HepG2 (cell line): ENCODE measurements around the gene KLHL18. TPM values are rescaled to one million over a fixed set of nuclear protein-coding genes. Genes with fewer than 3 reads are reported as not detected.

Source experiments
- ETS1 ChIP-seq: sonication (generic); formaldehyde crosslinking; IDR thresholded peaks from 2 replicates; pipeline ENCODE4 v1.4.0; 2020; ENCODE audit warnings: missing genetic modification reagents
- FOXO1 ChIP-seq: sonication (generic); formaldehyde crosslinking; IDR thresholded peaks from 2 replicates; pipeline ENCODE4 v1.4.0; 2020; ENCODE audit warnings: missing genetic modification reagents
- HOXA3 ChIP-seq: sonication (generic); formaldehyde crosslinking; IDR thresholded peaks from 2 replicates; pipeline ENCODE4 v1.5.0; 2020; ENCODE audit warnings: missing genetic modification reagents
- HOXA7 ChIP-seq: sonication (generic); formaldehyde crosslinking; IDR thresholded peaks from 2 replicates; pipeline ENCODE4 v1.8.1; 2022; ENCODE audit warnings: mild to moderate bottlenecking, missing genetic modification reagents, moderate library complexity
- KMT2B ChIP-seq: IDR thresholded peaks from 2 replicates; pipeline ENCODE4 v1.6.1; 2016; ENCODE audit warnings: missing genetic modification reagents, missing compliant biosample characterization
- MLX ChIP-seq: IDR thresholded peaks from 2 replicates; pipeline ENCODE4 v1.6.1; 2016
- MXD3 ChIP-seq: IDR thresholded peaks from 2 replicates; pipeline ENCODE4 v1.6.1; 2016; ENCODE audit warnings: mild to moderate bottlenecking, missing biosample characterization, missing genetic modification reagents
- POGK ChIP-seq: sonication (generic); formaldehyde crosslinking; conservative IDR thresholded peaks from 2 replicates; pipeline ENCODE4 v1.8.0; 2022; ENCODE audit warnings: mild to moderate bottlenecking, moderate library complexity, missing genetic modification reagents
- RERE ChIP-seq: IDR thresholded peaks from 2 replicates; pipeline ENCODE4 v1.6.1; 2016; ENCODE audit warnings: low read depth, missing genetic modification reagents, missing compliant biosample characterization
- SP1 ChIP-seq, 2 experiments: fragments of 450-650 bp in 1 of 2; sonication (generic) in 1 of 2; formaldehyde crosslinking in 1 of 2; IDR thresholded peaks; 2 replicates each; pipeline versions ENCODE4 v1.4.0 to v1.6.1; 2016 to 2020; ENCODE audit warnings: missing genetic modification reagents in 1 of 2
- WIZ ChIP-seq: sonication (generic); formaldehyde crosslinking; IDR thresholded peaks from 2 replicates; pipeline ENCODE4 v1.5.1; 2020; ENCODE audit warnings: mild to moderate bottlenecking, missing genetic modification reagents
- ZNF124 ChIP-seq: sonication (generic); formaldehyde crosslinking; IDR thresholded peaks from 2 replicates; pipeline ENCODE4 v1.4.0; 2020; ENCODE audit warnings: missing genetic modification reagents
- ZNF30 ChIP-seq: sonication (generic); formaldehyde crosslinking; IDR thresholded peaks from 2 replicates; pipeline ENCODE4 v1.5.0; 2020; ENCODE audit warnings: mild to moderate bottlenecking, missing genetic modification reagents
- ZNF572 ChIP-seq: sonication (generic); formaldehyde crosslinking; IDR thresholded peaks from 2 replicates; pipeline ENCODE4 v1.5.1; 2020; ENCODE audit warnings: mild to moderate bottlenecking, missing genetic modification reagents
- ZNF710 ChIP-seq: sonication (generic); formaldehyde crosslinking; IDR thresholded peaks from 2 replicates; pipeline ENCODE4 v1.5.0; 2020; ENCODE audit warnings: mild to moderate bottlenecking, missing genetic modification reagents, borderline replicate concordance
- ZNF878 ChIP-seq: sonication (generic); formaldehyde crosslinking; IDR thresholded peaks from 2 replicates; pipeline ENCODE4 v1.8.1; 2023; ENCODE audit warnings: mild to moderate bottlenecking, missing genetic modification reagents, moderate library complexity
- polyA plus RNA-seq, 8 experiments: library from polyadenylated mRNA; depleted of rRNA in 3 of 8; stranded (reverse) in 7 of 8; unstranded in 1 of 8; fragments of >200 nt; fragmentation: Illumina TruSeq in 4 of 8; extraction: Trizol in 4 of 8; gene quantifications; 2 replicates each; pipeline versions ENCODE4 v1.2.1 to v1.2.3, GENCODE V29; 2011 to 2016; ENCODE audit warnings: low read depth in 4 of 8, missing spikeins in 1 of 8, mixed read lengths in 1 of 8; ENCODE audit not compliant: insufficient read depth in 1 of 8
- total RNA-seq, 5 experiments: library from RNA; depleted of rRNA; stranded (reverse); fragments of >200 nt; fragmentation: Illumina TruSeq; extraction: Trizol; gene quantifications; 2 replicates each; pipeline ENCODE4 v1.2.3, GENCODE V29; 2016; ENCODE audit warnings: low read depth in 1 of 5

KLHL18 gene
- total and polyA plus RNA-seq, 2 of the 13 experiments (the other 11 are each of a cell fraction or from before 2014, with no cell fraction given) = 17.5 to 18.8 TPM

- TF ChIP-seq RERE (0 out of 2 replicates have a peak, but pooled peaks have one; percentile 41), POGK (CRISPR knock-in tag) (peak; percentile 94), ZNF710 (CRISPR knock-in tag) (no peak; the same call in 1 of the 2 replicates), MXD3 (CRISPR knock-in tag) (peak; percentile 89), MLX (CRISPR knock-in tag) (peak; percentile 30; the same call in 1 of the 2 replicates), KMT2B (CRISPR knock-in tag) (peak; percentile 99), HOXA3 (CRISPR knock-in tag) (peak; percentile 96), SP1 (IDR thresholded peaks at IDR 0.05) (no peak), SP1 (CRISPR knock-in tag; IDR thresholded peaks at IDR 0.05) (peak; percentile 32; the same call in 1 of the 2 replicates), ZNF30 (CRISPR knock-in tag) (no peak), ZNF878 (CRISPR knock-in tag) (no peak), ZNF124 (CRISPR knock-in tag) (peak; percentile 67; the same call in 1 of the 2 replicates), ZNF572 (CRISPR knock-in tag) (peak; percentile 93; the same call in 1 of the 2 replicates), HOXA7 (CRISPR knock-in tag) (no peak), FOXO1 (CRISPR knock-in tag) (peak; percentile 63; the same call in 1 of the 2 replicates), WIZ (CRISPR knock-in tag) (no peak), ETS1 (CRISPR knock-in tag) (no peak)
Observed at GRCh38 chr3:47282424-47283192, at the start of gene KLHL18, which contains the start of gene KIF9 (continued).
